GM18867 (cell line): ENCODE data around the gene CFAP77.

ENCODE experiments used
- ATAC-seq: cut with Tn5 transposase; IDR thresholded peaks from one replicate; pipeline ENCODE4 v1.9.1; 2021; ENCODE audit warnings: mild to moderate bottlenecking, moderate library complexity; ENCODE audit not compliant: unreplicated experiment

The CFAP77 gene

DNA sequence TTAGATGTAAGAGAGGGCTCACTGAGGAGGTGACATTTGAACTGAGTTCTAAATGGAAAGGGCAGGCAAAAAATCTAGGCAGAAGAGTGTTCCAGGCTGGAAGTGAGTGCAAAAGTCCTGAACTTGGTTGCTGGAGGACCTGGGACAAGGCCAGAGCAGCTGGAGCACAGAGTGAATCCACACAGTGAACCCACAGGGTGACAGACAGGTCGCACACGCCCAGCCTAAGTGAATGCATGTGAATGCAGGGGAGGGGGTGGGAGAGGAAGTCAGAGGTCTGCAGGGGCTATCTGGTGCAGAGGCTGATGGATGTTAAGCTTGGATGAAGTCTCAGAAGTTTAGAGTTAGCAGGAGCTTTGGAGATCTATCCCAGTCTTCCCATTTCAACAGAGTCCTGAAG lies 2.8 kb upstream of the CFAP77 start:
- no peak for ATAC-seq

DNA sequence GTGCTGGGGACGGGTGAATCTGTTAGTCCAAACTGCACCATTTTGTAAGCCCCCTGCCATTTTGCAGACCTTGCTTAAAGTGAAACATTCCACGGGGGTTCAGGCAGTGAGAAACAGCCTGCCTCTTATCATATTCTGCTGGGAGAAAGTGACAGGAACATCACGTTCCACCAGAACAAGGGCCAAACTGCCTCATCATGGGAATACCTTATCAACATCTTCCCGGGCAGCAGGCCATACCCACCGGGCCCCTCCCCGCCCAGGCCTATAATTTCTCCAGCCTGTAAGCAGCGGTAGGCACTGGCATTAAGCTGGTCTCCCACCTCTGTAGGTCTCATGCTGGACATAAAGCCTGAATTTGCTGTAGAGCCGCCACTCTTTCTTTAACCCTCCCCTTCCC lies 1.5 kb upstream of the CFAP77 start:
- ATAC-seq: no peak

GRCh38 chr9:132410642-132411041 lies 631 bp downstream of the CFAP77 start:
- no peak for ATAC-seq

DNA sequence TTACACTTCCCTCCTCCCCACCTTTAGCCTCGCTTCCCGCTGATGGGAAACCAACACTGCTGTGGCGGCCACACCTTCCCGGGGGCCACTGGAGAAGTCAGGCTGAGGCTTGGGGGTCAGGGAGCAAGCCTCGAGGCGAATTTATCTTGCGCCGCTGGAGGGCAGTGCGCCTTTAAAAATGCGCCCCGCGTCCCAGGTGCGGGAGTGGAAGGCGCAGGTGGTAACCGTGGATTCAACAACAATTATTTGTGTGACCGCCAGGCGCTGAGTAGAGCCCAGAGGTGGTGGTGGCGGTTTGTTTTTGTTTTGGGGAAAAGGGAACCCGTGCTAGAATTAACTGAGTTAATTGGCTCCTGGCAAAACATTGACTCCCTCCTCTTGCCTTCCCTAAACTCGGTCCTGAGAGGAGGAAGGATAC lies 1.1 kb downstream of the CFAP77 start:
- peak; percentile 45 for ATAC-seq

DNA sequence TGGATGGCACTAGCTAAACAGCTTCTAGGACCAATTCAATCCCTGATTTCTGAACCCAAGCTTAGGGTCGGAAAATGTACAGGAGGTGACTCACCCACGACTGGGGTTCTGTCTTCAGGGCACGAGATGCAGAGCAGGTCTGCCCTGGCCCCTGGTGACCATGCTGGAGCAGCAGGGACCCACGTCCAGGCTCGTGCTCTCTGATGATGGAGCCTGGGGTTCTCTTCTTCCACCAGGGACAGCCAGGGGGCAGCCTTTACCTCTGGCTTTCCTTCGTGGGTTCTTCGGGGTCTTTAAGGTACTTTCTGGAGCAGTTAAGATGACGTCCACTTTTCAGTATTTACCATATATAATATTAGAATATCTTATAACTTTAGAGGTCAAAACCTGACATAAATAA lies 2.1 kb downstream of the CFAP77 start:
- no peak for ATAC-seq

GRCh38 chr9:132413926-132414325 lies 3.9 kb downstream of the CFAP77 start:
- no peak for ATAC-seq

DNA sequence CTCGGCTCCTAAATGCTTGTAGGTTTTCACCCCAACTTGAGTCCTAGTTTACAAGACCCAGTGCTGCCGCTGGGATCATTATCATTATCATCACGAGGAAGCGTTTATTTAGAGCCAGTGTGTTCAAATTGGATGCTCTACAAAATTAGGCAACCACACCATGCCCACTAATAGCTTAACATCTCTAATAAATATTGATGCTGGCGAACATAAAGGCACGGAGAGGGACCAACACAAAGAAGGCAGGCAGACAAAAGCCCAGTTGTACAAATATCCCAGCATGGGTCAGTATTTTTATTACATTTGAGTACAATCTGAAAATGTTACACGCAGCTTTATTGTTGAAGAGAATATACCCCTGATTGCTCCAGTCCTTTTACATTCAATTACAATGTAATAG lies 4.7 kb downstream of the CFAP77 start:
- ATAC-seq: no peak

DNA sequence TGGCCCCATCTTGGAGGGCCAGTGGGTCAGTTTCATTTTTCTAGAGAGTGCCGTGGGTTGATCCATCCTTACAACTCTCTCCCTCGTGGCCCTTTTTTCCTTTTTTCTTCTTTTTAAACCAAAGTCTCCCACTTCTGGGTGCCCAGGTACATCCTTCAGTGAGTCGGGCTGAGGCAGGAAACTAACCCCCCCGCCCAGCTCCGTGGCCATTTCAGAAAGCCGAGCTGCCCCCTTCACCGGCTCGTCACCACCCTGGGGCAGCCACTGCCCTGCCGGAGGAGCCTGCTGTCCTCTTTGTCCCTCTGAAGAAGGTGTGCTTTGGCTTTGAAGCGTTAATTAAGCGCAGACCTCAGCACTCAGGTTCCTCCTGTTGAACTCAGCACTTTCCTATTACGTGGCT lies 5.2 kb downstream of the CFAP77 start:
- no peak for ATAC-seq

- no peak for ATAC-seq
Measured at GRCh38 chr9:132418726-132419363, 8.8 kb downstream of the CFAP77 start.

DNA sequence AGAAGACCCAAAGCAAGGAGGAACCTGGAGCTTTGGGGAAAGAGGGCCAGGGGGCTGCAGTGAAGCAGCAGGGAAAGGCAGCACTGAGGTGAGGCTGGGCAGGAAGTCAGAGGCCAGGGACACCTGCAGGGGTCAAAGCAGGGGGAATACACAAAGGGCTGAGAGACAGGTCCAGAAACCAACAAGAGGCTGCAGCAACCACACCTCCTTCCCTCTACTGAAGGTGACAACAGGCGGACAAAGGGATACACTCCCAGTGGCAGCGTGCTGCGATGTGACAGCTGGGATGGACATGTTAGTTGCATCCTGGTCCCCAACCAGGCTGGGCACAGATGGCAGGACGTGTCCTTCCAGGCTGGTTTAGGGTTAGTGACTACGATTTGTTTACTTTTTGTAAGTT lies 12.6 kb downstream of the CFAP77 start:
- no peak for ATAC-seq

GRCh38 chr9:132423503-132423902 lies 13.5 kb downstream of the CFAP77 start:
- ATAC-seq: no peak

GRCh38 chr9:132424857-132425674 lies 15.1 kb downstream of the CFAP77 start:
- no peak for ATAC-seq

GRCh38 chr9:132425675-132426062 lies 15.7 kb downstream of the CFAP77 start:
- no peak for ATAC-seq

DNA sequence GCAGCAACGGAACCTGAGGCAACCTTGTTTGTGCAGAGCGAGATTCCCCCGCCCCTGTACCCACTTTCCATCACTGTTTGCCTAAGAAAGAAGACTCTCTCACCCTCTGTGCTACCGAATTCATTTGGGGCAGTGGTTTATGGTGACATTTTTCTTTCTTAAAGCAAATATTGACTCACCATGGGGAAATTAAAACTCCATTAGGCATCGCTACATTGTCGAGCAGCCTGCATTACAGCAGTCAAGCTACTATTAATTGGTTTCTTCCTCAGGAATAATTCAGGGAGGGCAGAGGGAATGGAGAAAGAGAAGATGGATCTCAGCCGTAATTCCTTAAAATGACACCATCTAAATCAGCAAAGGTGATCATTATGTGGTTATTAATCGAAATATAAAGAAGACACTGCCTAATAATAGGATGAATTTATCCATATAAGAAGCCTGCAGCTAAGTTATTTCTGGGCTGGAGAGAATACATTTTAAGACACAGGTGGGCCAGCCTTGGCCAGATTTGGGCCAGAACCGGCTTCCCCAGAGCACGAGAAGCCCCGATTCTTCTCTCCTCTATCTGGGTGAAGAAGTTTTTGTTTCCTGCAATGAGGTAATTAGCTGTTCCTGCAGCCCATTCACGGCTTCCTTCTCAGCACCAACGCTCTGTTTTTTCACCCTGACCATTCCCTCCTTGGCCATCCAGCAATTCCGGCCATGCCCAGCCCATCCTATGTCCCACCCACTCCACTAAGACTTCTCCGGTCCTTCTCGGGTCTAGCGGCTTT lies 16.8 kb downstream of the CFAP77 start:
- ATAC-seq: no peak

GRCh38 chr9:132430998-132431397 lies 21.0 kb downstream of the CFAP77 start:
- no peak for ATAC-seq

- ATAC-seq: no peak
Measured at GRCh38 chr9:132434881-132435280, 24.9 kb downstream of the CFAP77 start.

- no peak for ATAC-seq
Measured at GRCh38 chr9:132439153-132439552, 29.1 kb downstream of the CFAP77 start.

- no peak for ATAC-seq
Measured at GRCh38 chr9:132440735-132441134, 30.7 kb downstream of the CFAP77 start.

DNA sequence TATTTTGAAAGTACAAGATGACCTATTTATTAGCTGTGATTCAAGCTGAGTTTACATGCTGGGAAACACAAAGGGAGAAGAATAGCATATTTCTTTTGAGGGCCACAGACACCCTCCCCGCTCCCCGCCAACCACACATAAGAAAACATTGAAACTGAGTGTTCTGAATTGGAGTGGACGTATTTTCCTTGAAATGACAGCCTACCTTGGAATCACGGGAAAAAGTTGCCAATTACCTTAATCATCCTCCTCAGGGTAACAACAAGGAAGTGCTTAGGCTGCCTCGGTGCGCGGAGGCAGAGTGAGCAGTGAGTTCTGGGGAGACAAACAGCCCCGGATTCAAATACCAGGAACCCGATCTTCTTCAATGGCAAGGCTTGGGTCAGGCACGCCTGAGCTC lies 31.4 kb downstream of the CFAP77 start:
- no peak for ATAC-seq

GRCh38 chr9:132443951-132444607 lies 34.1 kb downstream of the CFAP77 start:
- no peak for ATAC-seq

DNA sequence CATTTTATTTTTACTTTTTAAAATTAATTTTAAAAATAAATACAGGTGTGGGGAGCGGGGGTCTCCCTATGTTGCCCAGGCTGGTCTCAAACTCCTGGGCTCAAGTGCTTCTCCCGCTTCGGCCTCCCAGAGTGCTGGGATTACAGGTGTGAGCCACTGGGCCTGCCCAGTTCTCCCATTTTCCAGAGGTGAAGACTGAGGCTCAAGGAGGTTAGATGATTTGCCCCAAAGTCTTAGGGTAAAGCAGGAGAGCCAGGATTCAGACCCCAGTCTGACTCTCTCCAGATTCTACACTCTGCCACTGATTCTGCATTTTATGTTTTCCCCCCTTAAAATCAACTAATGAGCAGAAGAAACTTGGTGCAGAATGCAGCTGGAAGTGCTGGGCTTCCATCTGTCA lies 36.9 kb downstream of the CFAP77 start:
- ATAC-seq: no peak
